ENCODE results near the gene PLCL2. TPM values are rescaled to one million over a fixed set of nuclear protein-coding genes. Genes with fewer than 3 reads are reported as not detected.

PLCL2 gene
- total and polyA plus RNA-seq, 10 of the 15 experiments (the other 5 are each of a cell fraction or from before 2014, with no cell fraction given), result 7.5 to 37.3 (median 21.7) TPM

DNA sequence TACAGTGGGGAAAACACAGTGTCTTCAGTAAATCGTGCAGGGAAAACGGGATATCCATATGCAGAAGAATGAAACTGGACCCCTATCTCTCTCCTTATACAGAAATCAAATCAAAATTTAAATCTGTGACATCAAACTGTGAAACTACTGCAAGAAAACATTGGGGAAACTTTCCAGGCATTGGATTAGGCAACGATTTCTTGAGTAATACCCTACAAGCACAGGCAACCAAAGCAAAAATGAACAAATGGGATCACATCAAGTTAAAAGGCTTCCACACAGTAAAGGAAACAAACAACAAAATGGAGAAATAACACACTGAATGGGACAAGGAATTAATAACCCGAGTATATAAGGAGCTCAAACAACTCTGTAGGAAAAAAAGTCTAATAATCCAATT, 165.3 kb downstream of the PLCL2 start:
- Histone ChIP-seq H3K9me3 (replicated peaks; ENCODE audit: control insufficient read depth, insufficient read depth, low read length) (peaks cover 10% of the 10 kb centered on the region; the same call in 2 of the 3 replicates), H2AFZ (ENCODE audit: control insufficient read depth, low read depth, low read length) (no peak overlapping the region), H4K20me1 (ENCODE audit: control insufficient read depth, insufficient read depth) (no peaks in the 10 kb centered on the region), H3K9ac (ENCODE audit: control insufficient read depth, insufficient read depth, low read length) (no peak overlapping the region), H3K4me1 (ENCODE audit: control insufficient read depth, insufficient read depth, low read length) (peaks cover 47% of the 10 kb centered on the region), H3K79me2 (ENCODE audit: control insufficient read depth, insufficient read depth, low read length) (no peaks in the 10 kb centered on the region; the same call in 1 of the 2 replicates), H3K4me3 (no peak overlapping the region), H3K4me2 (ENCODE audit: control insufficient read depth, insufficient read depth) (no peak overlapping the region), H3K36me3 (ENCODE audit: control insufficient read depth in 2 of 2, insufficient read depth in 2 of 2, low read length in 1 of 2) (peaks cover 0 to 8% of the 10 kb centered on the region in 2 experiments), H3K27ac (ENCODE audit: control insufficient read depth, insufficient read depth) (no peak overlapping the region), H3K27me3 (replicated peaks in 1 of 2; ENCODE audit: control insufficient read depth in 2 of 2, insufficient read depth in 2 of 2, low read length in 1 of 2) (no peaks in the 10 kb centered on the region)
- no peak for ATAC-seq
- POLR2A ChIA-PET, result interaction anchor here (0.6 kb wide), 1 partner anchor 150 kb away, joined by 3 read pairs; no protein-coding TSS in a partner anchor
- SMC1A ChIA-PET (ENCODE audit: uncharacterized antibody, unreplicated experiment), result interaction anchor here (2.3 kb wide), 1 partner anchor 24 kb away, joined by 10 read pairs; no protein-coding TSS in a partner anchor
- no TSS peak for BruUV-seq (replicated peaks)
- FAIRE-seq, result no peak
- TF ChIP-seq SPI1 (IDR thresholded peaks at IDR 0.05; ENCODE audit: borderline replicate concordance, insufficient read depth, low read depth, low read length), result no peak
- TF ChIP-seq WRNIP1 (IDR thresholded peaks at IDR 0.05; ENCODE audit: borderline replicate concordance, low read depth, low read length), result no peak
- no peak for TF ChIP-seq RAD21 (IDR thresholded peaks at IDR 0.05; ENCODE audit: insufficient read depth, low read depth, low read length)
- TF ChIP-seq CHD2 (IDR thresholded peaks at IDR 0.05; ENCODE audit: borderline replicate concordance, low read depth, low read length), result no peak
- TF ChIP-seq IKZF1 (conservative IDR thresholded peaks at IDR 0.05), result no peak
- no peak for TF ChIP-seq SMAD5 (IDR thresholded peaks at IDR 0.05; ENCODE audit: low read depth)
- TF ChIP-seq KDM1A (IDR thresholded peaks at IDR 0.05; ENCODE audit: borderline replicate concordance), result no peak
- TF ChIP-seq, protein P1, sequence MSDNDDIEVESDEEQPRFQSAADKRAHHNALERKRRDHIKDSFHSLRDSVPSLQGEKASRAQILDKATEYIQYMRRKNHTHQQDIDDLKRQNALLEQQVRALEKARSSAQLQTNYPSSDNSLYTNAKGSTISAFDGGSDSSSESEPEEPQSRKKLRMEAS (IDR thresholded peaks at IDR 0.05; ENCODE audit: low read depth, low read length), result no peak
- TF ChIP-seq NR2F1 (conservative IDR thresholded peaks at IDR 0.05), result no peak
- TF ChIP-seq SREBF1 (IDR thresholded peaks at IDR 0.05; ENCODE audit: low read length), result no peak
- TF ChIP-seq E2F8 (IDR thresholded peaks at IDR 0.05; ENCODE audit: low read depth, partially characterized antibody), result no peak
- intact Hi-C loops (cut with micrococcal nuclease; ENCODE audit: unreplicated experiment) (loop anchor here (5.0 kb wide), 1 partner anchor 102 kb away; no protein-coding TSS in a partner anchor), in situ Hi-C loops (cut with MboI) (no loop called here)
- WGBS (ENCODE audit: insufficient coverage, insufficient replicate concordance, low lambda C conversion rate, missing lambda C conversion rate), result 91% methylated on average over 4 of the region's 4 CpGs
- CTCF ChIA-PET, result interaction anchor here (1.6 kb wide), 2 partner anchors 10 to 21 kb away, joined by 3 to 4 read pairs; no protein-coding TSS in a partner anchor
- RAD21 ChIA-PET (ENCODE audit: unreplicated experiment), result no interaction called here
- no peak for DNase-seq (ENCODE audit: low read depth, low spot score)

Data from GM12878 (cell line).